SK-N-SH (cell line): ENCODE results near the gene CYFIP2. TPM values are rescaled to one million over a fixed set of nuclear protein-coding genes. Genes with fewer than 3 reads are reported as not detected.

Experiments used
- CTCF ChIA-PET: fragments of 300-600, 350-600 bp; formaldehyde crosslinking; extraction: SDS; loops from one replicate; lab custom pipeline; 2021; lab: Yijun Ruan, JAX
- POLR2A ChIA-PET: fragments of 350-600 bp; sonication (Branson Sonifier 250); formaldehyde crosslinking; extraction: SDS; loops from one replicate; lab custom pipeline; 2020; ENCODE audit warnings: antibody characterized with exemption, inconsistent platforms; lab: Yijun Ruan, JAX
- DNase-seq: peaks from one replicate; pipeline ENCODE4 v3.0.0; 2012
- H2AFZ ChIP-seq: fragments of 200-600 bp; sonication (generic); 2 replicates; pipeline ENCODE4 v1.8.1; 2016; ENCODE audit warnings: antibody characterized with exemption, mild to moderate bottlenecking, low read depth
- H3F3A ChIP-seq: fragments of 200-600 bp; sonication (generic); replicated peaks from 2 replicates; pipeline ENCODE3; 2016; ENCODE audit warnings: antibody characterized with exemption, mild to moderate bottlenecking; ENCODE audit not compliant: insufficient read depth
- H3K27ac ChIP-seq, 2 experiments: fragments of 200-500 bp in 1 of 2; fragments of 200-600 bp in 1 of 2; sonication (Bioruptor generic) in 1 of 2; sonication (generic), shearing (Covaris generic) in 1 of 2; 2 replicates each; pipeline versions ENCODE4 v1.5.1 to v1.6.1; 2014 to 2016; ENCODE audit warnings: low read depth in 2 of 2, inconsistent platforms in 1 of 2, low read length in 1 of 2, mild to moderate bottlenecking in 1 of 2, mixed read lengths in 1 of 2
- H3K27me3 ChIP-seq: fragments of 200-600 bp; sonication (generic), shearing (Covaris generic); 2 replicates; pipeline ENCODE4 v1.6.1; 2016; ENCODE audit warnings: mixed run types; ENCODE audit not compliant: insufficient read depth
- H3K36me3 ChIP-seq, 2 experiments: fragments of 200-500 bp in 1 of 2; fragments of 200-600 bp in 1 of 2; sonication (Bioruptor generic) in 1 of 2; sonication (generic) in 1 of 2; replicated peaks in 1 of 2; 2 replicates each; pipeline versions ENCODE3 to v1.5.1; 2014 to 2016; ENCODE audit warnings: low read length in 1 of 2, mild to moderate bottlenecking in 1 of 2; ENCODE audit not compliant: insufficient read depth in 2 of 2, control insufficient read depth in 1 of 2
- H3K4me1 ChIP-seq, 2 experiments: fragments of 200-500 bp in 1 of 2; fragments of 200-600 bp in 1 of 2; sonication (Bioruptor generic) in 1 of 2; sonication (generic), shearing (Covaris generic) in 1 of 2; 2 replicates each; pipeline versions ENCODE4 v1.5.1 to v1.6.1; 2014 to 2016; ENCODE audit warnings: low read depth in 1 of 2, low read length in 1 of 2, mixed run types in 1 of 2; ENCODE audit not compliant: insufficient read depth in 2 of 2, control insufficient read depth in 1 of 2
- H3K4me2 ChIP-seq: fragments of 200-600 bp; sonication (generic), shearing (Covaris generic); 2 replicates; pipeline ENCODE4 v1.6.1; 2017; ENCODE audit warnings: mixed run types
- H3K4me3 ChIP-seq, 2 experiments: fragments of 200-500 bp in 1 of 2; fragments of 200-600 bp in 1 of 2; sonication (Bioruptor generic) in 1 of 2; sonication (generic), shearing (Covaris generic) in 1 of 2; 2 replicates each; pipeline versions ENCODE4 v1.5.1 to v1.8.1; 2014 to 2016; ENCODE audit warnings: low read depth in 2 of 2, inconsistent platforms in 1 of 2, low read length in 1 of 2, mild to moderate bottlenecking in 1 of 2, mixed read lengths in 1 of 2, moderate library complexity in 1 of 2
- H3K79me2 ChIP-seq: fragments of 200-600 bp; sonication (generic); 2 replicates; pipeline ENCODE4 v1.8.1; 2017; ENCODE audit warnings: mild to moderate bottlenecking; ENCODE audit not compliant: insufficient read depth
- H3K9ac ChIP-seq: fragments of 200-600 bp; sonication (generic); 2 replicates; pipeline ENCODE4 v1.6.1; 2017; ENCODE audit warnings: mixed run types
- H3K9me2 ChIP-seq: fragments of 200-600 bp; sonication (generic); 2 replicates; pipeline ENCODE4 v1.6.1; 2017; ENCODE audit warnings: mixed run types
- H3K9me3 ChIP-seq: fragments of 200-600 bp; sonication (generic); 2 replicates; pipeline ENCODE4 v1.6.1; 2017; ENCODE audit warnings: mixed run types, mild to moderate bottlenecking, moderate library complexity
- H4K20me1 ChIP-seq: fragments of 200-600 bp; sonication (generic); 2 replicates; pipeline ENCODE4 v1.6.1; 2017; ENCODE audit warnings: mild to moderate bottlenecking, mixed run types; ENCODE audit not compliant: insufficient read depth
- CTCF ChIP-seq: fragments of 200-600 bp; sonication (generic); IDR thresholded peaks from 2 replicates; pipeline ENCODE4 v1.6.1; 2017; ENCODE audit warnings: antibody characterized with exemption, mild to moderate bottlenecking, moderate library complexity
- EZH2phosphoT487 ChIP-seq: fragments of 200-600 bp; sonication (generic); IDR thresholded peaks from 2 replicates; pipeline ENCODE4 v1.6.1; 2017; ENCODE audit warnings: low read depth, mixed run types, mild to moderate bottlenecking, antibody characterized with exemption, moderate library complexity, borderline replicate concordance
- FOXJ3 ChIP-seq: sonication (generic); formaldehyde crosslinking; IDR thresholded peaks from 2 replicates; pipeline ENCODE4 v1.5.1; 2020; ENCODE audit warnings: mild to moderate bottlenecking, missing genetic modification reagents
- MXI1 ChIP-seq: IDR thresholded peaks from 2 replicates; pipeline ENCODE4 v1.6.1; 2012; ENCODE audit warnings: mild to moderate bottlenecking, low read depth, low read length, improper control_type of control experiment
- POLR2AphosphoS5 ChIP-seq: IDR thresholded peaks from 2 replicates; pipeline ENCODE4 v1.6.1; 2012; ENCODE audit warnings: low read depth, low read length
- RCOR1 ChIP-seq: fragments of 150-350 bp; IDR thresholded peaks from 2 replicates; pipeline ENCODE4 v1.6.1; 2017; ENCODE audit warnings: antibody characterized with exemption, low read length
- RFX5 ChIP-seq: IDR thresholded peaks from 2 replicates; pipeline ENCODE4 v1.6.1; 2012; ENCODE audit warnings: mild to moderate bottlenecking, improper control_type of control experiment, low read length
- RXRA ChIP-seq: IDR thresholded peaks from 2 replicates; pipeline ENCODE4 v1.4.0; 2012; ENCODE audit warnings: low read depth, mild to moderate bottlenecking, borderline replicate concordance
- TAF1 ChIP-seq: IDR thresholded peaks from 2 replicates; pipeline ENCODE4 v1.6.1; 2012; ENCODE audit warnings: low read depth, mild to moderate bottlenecking, low read length, moderate library complexity, borderline replicate concordance
- TCF12 ChIP-seq: IDR thresholded peaks from 2 replicates; pipeline ENCODE4 v1.4.0; 2012
- TEAD4 ChIP-seq: IDR thresholded peaks from 2 replicates; pipeline ENCODE4 v1.4.0; 2012; ENCODE audit warnings: mild to moderate bottlenecking, borderline replicate concordance; ENCODE audit not compliant: insufficient read depth
- USF1 ChIP-seq: IDR thresholded peaks from 2 replicates; pipeline ENCODE4 v1.4.0; 2012; ENCODE audit warnings: low read depth, borderline replicate concordance
- YY1 ChIP-seq: IDR thresholded peaks from 2 replicates; pipeline ENCODE4 v1.4.0; 2012; ENCODE audit warnings: low read depth, mild to moderate bottlenecking
- WGBS: methylation state at CpG from one replicate; pipeline ENCODE4 v1.1.6; 2017; ENCODE audit warnings: low lambda C conversion rate; 5-methylcytosine and 5-hydroxymethylcytosine counted together
- polyA plus RNA-seq, 3 experiments: library from polyadenylated mRNA; depleted of rRNA; stranded (reverse); fragments of >200 nt; gene quantifications; 2 replicates each; pipeline ENCODE4 v1.2.3, GENCODE V29; 2012

The CYFIP2 gene
- polyA plus RNA-seq, 1 of the 3 experiments (the other 2 are of a cell fraction), result 20.1 TPM

GRCh38 chr5:157271740-157272271, 5.9 kb downstream of the CYFIP2 start:
- TF ChIP-seq TCF12 (no peak), RCOR1 (no peak), RFX5 (no peak), CTCF (no peak), MXI1 (no peak), USF1 (no peak), POLR2AphosphoS5 (no peak)
- Histone ChIP-seq H3K4me1 (peaks cover 0 to 12% of the 10 kb centered on the region in 2 experiments; a peak in 1 of 4 replicates), H3K36me3 (no peaks in the 10 kb centered on the region), H3K9me3 (no peaks in the 10 kb centered on the region), H4K20me1 (no peaks in the 10 kb centered on the region), H3K27ac (no peak overlapping the region), H3K4me3 (no peak overlapping the region), H2AFZ (no peak overlapping the region), H3K4me2 (no peak overlapping the region), H3K79me2 (no peaks in the 10 kb centered on the region), H3K9me2 (no peaks in the 10 kb centered on the region), H3K9ac (no peak overlapping the region), H3F3A (peaks cover 5% of the 10 kb centered on the region), H3K27me3 (no peaks in the 10 kb centered on the region)
- CTCF ChIA-PET, result interaction anchor here (1.0 to 1.7 kb wide), 2 partner anchors 12 to 41 kb away, joined by 4 read pairs; no protein-coding TSS in a partner anchor
- POLR2A ChIA-PET, result no interaction called here
- 80% methylated on average over 12 of the region's 12 CpGs for WGBS
- no peak for DNase-seq

- CTCF ChIA-PET, result interaction anchor here (0.6 to 2.0 kb wide), 6 partner anchors 11 to 1669 kb away, joined by 3 to 6 read pairs (median 4); no protein-coding TSS in a partner anchor
Observed at GRCh38 chr5:157273131-157273556, 7.2 kb downstream of the CYFIP2 start.

GRCh38 chr5:157275403-157275802, 9.5 kb downstream of the CYFIP2 start:
- no peak overlapping the region for H3K4me3 ChIP-seq
- DNase-seq, result no peak
- H3K4me1 ChIP-seq, result peaks cover 0 to 2% of the 10 kb centered on the region in 2 experiments; a peak in 2 of 4 replicates
- no peaks in the 10 kb centered on the region for H3K27me3 ChIP-seq
- 81% methylated on average over 1 of the region's 1 CpG for WGBS
- no peaks in the 10 kb centered on the region; the same call in 1 of the 2 replicates for H4K20me1 ChIP-seq
- peaks cover 6% of the 10 kb centered on the region for H3F3A ChIP-seq
- H3K4me2 ChIP-seq, result no peak overlapping the region
- ChIA-PET POLR2A (no interaction called here), CTCF (interaction anchor here (1.0 to 2.8 kb wide), 2 partner anchors 9 to 22 kb away, joined by 3 to 10 read pairs; partner anchors contain the start of gene CYFIP2)
- no peaks in the 10 kb centered on the region for H3K9me3 ChIP-seq
- no peaks in the 10 kb centered on the region for H3K36me3 ChIP-seq
- H2AFZ ChIP-seq, result no peak overlapping the region
- no peak overlapping the region for H3K9ac ChIP-seq
- TF ChIP-seq TAF1, result no peak
- no peak for TF ChIP-seq TEAD4
- no peak for TF ChIP-seq RXRA
- no peak for TF ChIP-seq EZH2phosphoT487
- H3K9me2 ChIP-seq, result no peaks in the 10 kb centered on the region
- H3K79me2 ChIP-seq, result peaks cover 16% of the 10 kb centered on the region
- no peak overlapping the region for H3K27ac ChIP-seq

More at GRCh38 chr5:157273131-157273556, 7.2 kb downstream of the CYFIP2 start:
- peaks cover 5% of the 10 kb centered on the region for H3F3A ChIP-seq
- H3K9me3 ChIP-seq, result no peaks in the 10 kb centered on the region
- H3K4me2 ChIP-seq, result no peak overlapping the region
- no peaks in the 10 kb centered on the region; a peak in 1 of 4 replicates for H3K4me1 ChIP-seq
- TF ChIP-seq TEAD4, result no peak
- no peak for TF ChIP-seq YY1
- TF ChIP-seq FOXJ3 (CRISPR knock-in tag), result no peak
- no peak overlapping the region for H3K9ac ChIP-seq
- no peaks in the 10 kb centered on the region for H3K9me2 ChIP-seq
- H3K79me2 ChIP-seq, result peaks cover 4% of the 10 kb centered on the region; the same call in 1 of the 2 replicates
- no peaks in the 10 kb centered on the region for H4K20me1 ChIP-seq
- no peaks in the 10 kb centered on the region for H3K36me3 ChIP-seq
- DNase-seq, result no peak
- POLR2A ChIA-PET, result no interaction called here
- H3K27ac ChIP-seq, result no peak overlapping the region
- no peaks in the 10 kb centered on the region for H3K27me3 ChIP-seq
- H3K4me3 ChIP-seq, result no peak overlapping the region
- WGBS, result 63% methylated on average over 1 of the region's 1 CpG
- H2AFZ ChIP-seq, result no peak overlapping the region
